C4-2B (cell line): ENCODE measurements around the gene NFYC.

Source experiments
- H3K27ac ChIP-seq: fragments of 450-650 bp; 2 replicates; pipeline ENCODE4 v1.5.1; 2017
- ZFX ChIP-seq: fragments of 450-650 bp; IDR thresholded peaks from 2 replicates; pipeline ENCODE4 v1.6.1; 2017
- TF ChIP-seq, protein P1 (sequence below): fragments of 450-650 bp; conservative IDR thresholded peaks from 2 replicates; pipeline ENCODE4 v1.5.1; 2017; ENCODE audit warnings: mild to moderate bottlenecking

NFYC gene

DNA sequence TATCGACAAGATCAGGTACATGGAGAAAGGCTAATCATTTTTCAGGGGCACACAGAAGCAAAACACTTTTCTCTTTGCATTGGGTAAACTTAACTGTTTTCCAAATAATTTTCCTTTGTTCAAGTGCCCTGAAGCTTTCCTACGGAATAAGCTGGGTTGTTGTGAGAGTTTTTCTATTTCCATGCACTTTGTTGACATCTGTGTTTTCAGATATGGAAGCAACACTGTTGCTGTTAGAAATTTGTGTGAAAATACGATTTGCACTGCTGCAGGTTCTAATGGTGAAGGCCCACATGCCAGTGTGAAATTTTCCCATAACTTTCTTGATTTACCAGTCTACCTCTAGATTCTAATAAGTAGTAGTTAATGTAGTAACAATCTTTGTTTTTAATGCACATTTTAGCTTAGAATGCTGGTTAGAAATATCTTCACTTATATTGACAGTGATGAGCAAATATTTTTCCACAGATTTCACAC, 18.3 kb downstream of the NFYC start:
- no peak overlapping the region for H3K27ac ChIP-seq
- TF ChIP-seq ZFX = no peak
- TF ChIP-seq, protein P1, sequence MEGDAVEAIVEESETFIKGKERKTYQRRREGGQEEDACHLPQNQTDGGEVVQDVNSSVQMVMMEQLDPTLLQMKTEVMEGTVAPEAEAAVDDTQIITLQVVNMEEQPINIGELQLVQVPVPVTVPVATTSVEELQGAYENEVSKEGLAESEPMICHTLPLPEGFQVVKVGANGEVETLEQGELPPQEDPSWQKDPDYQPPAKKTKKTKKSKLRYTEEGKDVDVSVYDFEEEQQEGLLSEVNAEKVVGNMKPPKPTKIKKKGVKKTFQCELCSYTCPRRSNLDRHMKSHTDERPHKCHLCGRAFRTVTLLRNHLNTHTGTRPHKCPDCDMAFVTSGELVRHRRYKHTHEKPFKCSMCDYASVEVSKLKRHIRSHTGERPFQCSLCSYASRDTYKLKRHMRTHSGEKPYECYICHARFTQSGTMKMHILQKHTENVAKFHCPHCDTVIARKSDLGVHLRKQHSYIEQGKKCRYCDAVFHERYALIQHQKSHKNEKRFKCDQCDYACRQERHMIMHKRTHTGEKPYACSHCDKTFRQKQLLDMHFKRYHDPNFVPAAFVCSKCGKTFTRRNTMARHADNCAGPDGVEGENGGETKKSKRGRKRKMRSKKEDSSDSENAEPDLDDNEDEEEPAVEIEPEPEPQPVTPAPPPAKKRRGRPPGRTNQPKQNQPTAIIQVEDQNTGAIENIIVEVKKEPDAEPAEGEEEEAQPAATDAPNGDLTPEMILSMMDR = no peak

DNA sequence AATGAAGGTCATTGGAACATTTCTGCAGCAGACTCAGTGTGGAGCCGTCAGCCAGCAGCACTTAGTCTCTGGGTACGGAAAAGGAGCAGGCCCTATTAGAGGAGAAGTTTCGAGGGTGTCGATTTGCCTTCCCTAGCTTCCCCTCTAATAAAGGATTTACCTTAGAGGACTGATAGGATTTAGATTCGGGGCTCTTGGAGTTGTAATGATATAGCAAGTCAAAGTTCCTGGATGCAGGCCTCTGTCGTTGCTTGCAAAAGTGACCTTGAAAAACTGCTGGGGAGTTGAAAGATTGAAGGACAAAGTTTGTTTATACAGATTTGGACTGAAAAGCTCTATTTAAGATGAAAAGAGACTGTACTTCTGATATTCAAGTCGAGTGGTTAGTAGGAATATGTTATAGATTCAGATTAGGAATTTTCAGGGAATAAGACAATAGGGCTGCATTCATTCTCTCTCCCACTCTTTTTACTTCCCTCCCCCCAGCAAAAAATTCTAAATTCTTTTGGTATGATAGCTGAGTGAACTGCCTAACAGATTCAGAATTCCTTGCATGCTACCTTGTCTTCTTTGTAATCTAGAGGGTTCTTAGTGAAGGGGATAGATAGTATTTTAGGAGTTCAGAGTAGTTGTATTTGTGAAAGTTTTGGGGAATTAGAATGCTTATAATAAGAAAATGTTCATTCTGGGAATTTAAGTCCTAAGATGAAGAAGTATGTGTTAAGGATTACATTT, 19.2 kb downstream of the NFYC start:
- H3K27ac ChIP-seq = no peak overlapping the region
- TF ChIP-seq ZFX = no peak
- TF ChIP-seq, protein P1 = no peak

DNA sequence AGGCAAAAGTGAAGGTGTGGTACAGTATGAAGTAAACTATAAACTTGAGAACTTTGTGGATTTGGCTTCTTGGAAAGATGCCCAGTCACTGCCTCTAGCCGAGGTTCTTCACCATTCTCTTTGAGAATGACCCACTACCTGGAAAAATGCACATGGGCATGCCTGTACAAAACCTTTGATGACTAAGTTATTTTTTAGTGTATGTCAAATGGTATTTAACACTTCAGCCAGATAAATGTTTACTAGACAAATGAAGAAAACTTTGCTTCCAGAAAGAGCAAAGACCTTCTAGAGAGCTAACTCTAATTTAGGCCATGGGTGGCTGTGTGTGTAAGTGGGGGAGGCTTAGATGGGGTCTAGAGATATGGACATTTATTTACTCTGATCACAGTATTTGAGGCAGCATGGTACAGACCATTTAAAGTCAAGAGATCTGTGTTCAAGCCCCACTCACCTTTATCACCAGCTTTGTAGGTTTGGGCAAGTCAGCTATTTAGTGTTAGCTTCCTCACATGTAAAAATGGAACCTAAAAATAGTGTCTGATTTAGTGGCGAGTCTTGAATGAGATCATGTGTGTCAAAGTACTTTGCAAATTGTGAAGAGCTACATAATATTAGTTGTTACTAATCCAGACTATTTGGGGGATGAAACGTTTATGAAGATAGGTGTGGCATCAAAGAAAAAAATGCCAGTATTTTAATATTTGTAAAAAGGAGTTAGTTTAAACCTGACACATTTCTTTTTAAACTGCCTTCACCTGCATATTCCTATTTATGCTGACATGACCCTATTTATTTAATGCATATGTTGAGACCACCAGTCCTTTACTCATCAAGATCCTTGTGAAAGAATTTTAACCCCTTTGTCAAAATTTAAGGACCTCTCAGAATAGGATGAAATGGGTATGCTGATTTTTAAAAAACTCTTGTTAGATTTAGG, 20.2 kb downstream of the NFYC start:
- H3K27ac ChIP-seq = no peak overlapping the region
- no peak for TF ChIP-seq ZFX
- TF ChIP-seq, protein P1 = no peak

DNA sequence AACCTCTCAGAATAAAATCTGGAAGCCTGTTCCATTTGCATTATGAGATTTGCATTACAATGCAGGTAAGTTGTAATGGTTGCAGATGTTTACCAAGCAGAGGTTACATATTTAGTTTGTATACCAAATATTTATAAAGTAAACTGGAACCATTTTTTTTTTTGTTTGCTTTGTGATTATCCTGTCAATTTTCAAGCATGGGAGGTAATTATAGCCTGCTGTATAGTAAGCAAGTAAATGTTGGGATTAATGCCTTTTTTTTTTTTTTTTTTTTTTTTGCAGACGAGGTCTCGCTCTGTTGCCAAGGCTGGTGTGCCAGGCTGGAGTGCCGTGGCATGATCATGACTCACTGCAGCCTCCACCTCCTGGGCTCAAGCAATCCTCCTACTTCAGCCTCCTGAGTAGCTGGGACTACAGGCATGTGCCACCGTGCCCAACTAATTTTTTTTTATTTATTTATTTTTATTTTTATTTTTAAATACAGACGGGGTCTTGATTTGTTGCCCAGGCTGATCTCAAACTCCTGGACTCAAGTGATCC, 21.0 kb downstream of the NFYC start:
- H3K27ac ChIP-seq = no peak overlapping the region
- TF ChIP-seq ZFX = no peak
- TF ChIP-seq, protein P1 = no peak

DNA sequence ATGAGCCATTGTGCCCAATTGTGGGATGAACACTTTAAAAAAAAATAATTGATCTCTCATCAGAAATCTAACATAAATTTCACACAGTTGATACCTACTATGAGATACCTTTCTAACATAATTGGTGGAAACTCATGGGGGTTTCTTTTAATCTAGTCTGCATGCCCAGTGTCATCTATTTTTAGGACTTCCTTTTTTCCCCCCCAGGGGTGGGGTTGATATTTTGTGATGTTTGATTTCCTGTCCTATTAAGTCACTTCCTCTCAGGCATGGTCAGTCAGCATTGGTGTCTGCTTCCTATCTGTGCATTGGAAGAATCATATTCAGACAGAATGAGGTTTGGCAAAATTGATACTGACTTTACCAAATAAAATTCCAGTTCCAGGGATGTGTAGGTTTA, 21.5 kb downstream of the NFYC start:
- TF ChIP-seq, protein P1 = no peak
- TF ChIP-seq ZFX = no peak
- H3K27ac ChIP-seq = no peak overlapping the region

DNA sequence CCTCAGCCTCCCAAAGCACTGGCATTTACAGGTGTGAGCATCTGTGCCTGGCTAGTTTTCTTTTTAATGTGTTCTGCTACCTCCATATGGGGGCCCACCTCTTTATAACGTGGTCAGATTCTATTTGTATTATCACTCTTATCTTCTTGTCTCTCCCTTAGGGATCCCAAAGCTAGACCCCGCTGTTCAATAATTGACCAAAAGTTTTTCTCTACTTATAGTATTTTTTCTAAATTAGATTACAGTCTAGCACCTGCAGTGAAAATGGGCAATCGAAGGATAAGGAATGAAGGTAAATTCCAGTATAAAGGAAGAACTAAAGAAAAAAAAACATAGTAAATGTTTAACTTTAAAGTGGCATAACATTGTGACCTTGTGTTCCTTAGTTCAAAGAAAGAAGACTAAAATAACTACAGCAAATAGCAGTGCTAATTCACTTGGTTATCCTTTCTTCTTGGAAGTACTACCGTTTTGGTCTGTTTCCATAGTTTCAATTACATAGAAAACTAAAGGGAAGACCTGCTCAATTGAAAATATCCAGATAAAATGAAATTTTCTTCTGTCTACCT, 24.1 kb downstream of the NFYC start:
- TF ChIP-seq, protein P1 = no peak
- TF ChIP-seq ZFX = no peak

More for the DNA sequence above, 24.1 kb downstream of the NFYC start:
- no peak overlapping the region for H3K27ac ChIP-seq
